Pulmonary artery endothelial cell (primary cell): ENCODE data around the gene LPAR3. TPM values are rescaled to one million over a fixed set of nuclear protein-coding genes. Genes with fewer than 3 reads are reported as not detected.
"Not testable (repeated sequence)": the region's sequence is repeated elsewhere in the genome, so short reads cannot be mapped to it uniquely, and the experiment has no call there.

Source experiments
- DNase-seq: peaks from one replicate; pipeline ENCODE4 v3.0.0-alpha.2; 2011; ENCODE audit warnings: low read depth, low spot score
- total RNA-seq: library from RNA; depleted of rRNA; stranded (reverse); fragments of >200 nt; gene quantifications from 2 replicates; pipeline ENCODE4 v1.2.3, GENCODE V29; 2014

Gene LPAR3
- 0.67 TPM in 1 of 2 replicates, not detected in the other for total RNA-seq

GRCh38 chr1:84892705-84893618 lies at the start of gene LPAR3:
LPAR3 (minus strand) TSS chr1:84893206; CDS start chr1:84866120, 27,086 bp downstream.
- no peak for DNase-seq

- no peak for DNase-seq
These were observed 48.8 kb upstream of the LPAR3 start for GRCh38 chr1:84941843-84942242.

GRCh38 chr1:84940481-84940880 lies 47.5 kb upstream of the LPAR3 start:
- peak; percentile 15 for DNase-seq

- no peak for DNase-seq
These were observed 46.8 kb upstream of the LPAR3 start for GRCh38 chr1:84939761-84940160.

GRCh38 chr1:84939151-84939550 lies 46.1 kb upstream of the LPAR3 start:
- no peak for DNase-seq

GRCh38 chr1:84936116-84936810 lies 43.3 kb upstream of the LPAR3 start:
- peak; percentile 17 for DNase-seq

GRCh38 chr1:84933011-84933611 lies 40.1 kb upstream of the LPAR3 start:
- DNase-seq, result no peak

- no peak for DNase-seq
These were observed 37.8 kb upstream of the LPAR3 start for GRCh38 chr1:84930831-84931230.

GRCh38 chr1:84930329-84930728 lies 37.3 kb upstream of the LPAR3 start:
- DNase-seq, result no peak

GRCh38 chr1:84929581-84929980 lies 36.6 kb upstream of the LPAR3 start:
- no peak for DNase-seq

- DNase-seq, result no peak
These were observed 36.0 kb upstream of the LPAR3 start for GRCh38 chr1:84928979-84929378.

- DNase-seq, result no peak
These were observed 30.3 kb upstream of the LPAR3 start for GRCh38 chr1:84923317-84923716.

- DNase-seq, result no peak
These were observed 27.2 kb upstream of the LPAR3 start for GRCh38 chr1:84920159-84920558.

- DNase-seq, result no peak
These were observed 26.5 kb upstream of the LPAR3 start for GRCh38 chr1:84919461-84919970.

GRCh38 chr1:84918726-84919336 lies 25.8 kb upstream of the LPAR3 start:
- DNase-seq, result no peak

GRCh38 chr1:84916897-84917296 lies 23.9 kb upstream of the LPAR3 start:
- DNase-seq, result no peak

GRCh38 chr1:84913555-84913892 lies 20.5 kb upstream of the LPAR3 start:
- DNase-seq, result no peak

GRCh38 chr1:84912726-84913554 lies 19.9 kb upstream of the LPAR3 start:
- DNase-seq, result no peak

GRCh38 chr1:84908746-84909464 lies 15.9 kb upstream of the LPAR3 start:
- DNase-seq, result not testable (repeated sequence)
